Activated CD8-positive, alpha-beta memory T cell treated with anti-CD3 and anti-CD28 coated beads, Interleukin-2, amount 50 U/mL, for 4 hours (primary cell): ENCODE results near the gene CFAP100.

Experiments used
- DNase-seq: peaks from one replicate; pipeline ENCODE4 v3.0.0-alpha.2; 2020

The CFAP100 gene

DNA sequence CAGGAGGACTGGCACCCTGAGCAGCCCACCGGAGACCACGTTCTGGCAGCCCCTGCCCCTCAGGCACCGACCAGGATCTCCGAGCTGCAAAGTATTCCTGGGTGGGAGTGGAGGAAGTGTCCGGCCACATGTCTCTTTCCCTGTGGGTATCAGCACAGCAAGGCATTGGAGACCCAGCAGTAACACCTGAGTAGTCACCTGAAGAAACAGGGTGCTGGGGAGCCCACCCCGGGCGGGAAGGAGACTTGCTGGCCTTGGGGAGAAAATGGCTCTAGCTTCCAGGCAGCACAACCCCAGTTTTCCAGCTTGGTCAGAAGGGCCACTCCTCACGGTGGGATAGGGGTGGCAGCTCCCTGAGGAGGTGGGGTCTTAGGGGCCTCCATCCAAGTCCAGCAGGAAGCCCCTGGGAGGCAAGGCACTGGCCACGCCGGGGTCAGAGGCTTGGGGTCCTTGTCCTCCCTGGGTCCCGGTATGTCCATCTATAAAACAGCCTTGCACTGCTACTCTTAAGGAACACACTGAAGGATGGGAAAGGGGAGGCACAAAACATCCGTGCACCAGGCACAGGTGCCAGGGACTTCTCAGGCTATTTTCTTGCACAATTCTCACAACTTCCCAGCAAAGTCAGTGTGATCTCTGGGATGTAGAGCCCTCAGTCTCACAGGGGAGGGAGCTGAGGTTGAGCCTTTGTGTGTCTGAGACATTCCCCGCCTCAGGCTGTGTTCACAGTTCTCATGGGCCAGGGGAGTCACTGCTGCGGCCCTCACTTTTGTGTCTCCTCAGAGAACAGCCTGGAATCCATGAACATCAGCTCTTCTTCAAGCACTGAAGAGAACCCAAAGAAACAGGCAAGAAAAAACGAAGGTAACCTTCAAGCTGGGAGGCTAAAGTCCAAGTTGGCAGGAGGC, 11.9 kb downstream of the CFAP100 start:
- DNase-seq, result no peak

DNA sequence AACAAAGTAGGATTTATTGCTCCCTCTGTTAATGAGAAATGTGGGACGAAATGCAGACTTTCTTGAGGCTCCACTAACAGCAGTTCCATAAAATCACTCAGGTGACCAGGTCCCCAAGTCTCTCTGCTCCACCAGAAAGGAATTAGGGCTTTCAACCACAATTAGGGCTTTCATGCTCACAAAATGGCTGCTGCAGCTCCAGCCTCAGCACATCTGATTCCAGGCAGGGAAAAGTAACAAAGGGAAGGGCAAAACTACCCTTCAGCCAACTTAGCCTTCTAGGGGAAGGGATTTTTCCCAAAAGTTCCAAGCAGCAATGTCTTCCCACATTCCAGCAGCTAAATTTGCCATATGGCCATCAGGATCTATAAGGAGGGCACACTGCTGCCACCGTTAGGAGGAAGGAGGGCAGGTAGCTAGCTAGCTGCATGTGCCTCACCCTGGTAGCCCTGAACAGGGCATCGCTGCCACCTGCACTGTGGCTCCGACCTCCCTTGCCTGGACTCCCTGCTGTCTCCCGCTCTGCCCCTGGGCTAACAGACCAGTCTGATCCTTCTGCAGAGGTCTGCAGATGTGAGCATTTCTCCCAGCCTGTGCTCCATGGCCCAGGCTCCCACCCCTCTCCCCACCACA, 12.8 kb downstream of the CFAP100 start:
- DNase-seq, result no peak

DNA sequence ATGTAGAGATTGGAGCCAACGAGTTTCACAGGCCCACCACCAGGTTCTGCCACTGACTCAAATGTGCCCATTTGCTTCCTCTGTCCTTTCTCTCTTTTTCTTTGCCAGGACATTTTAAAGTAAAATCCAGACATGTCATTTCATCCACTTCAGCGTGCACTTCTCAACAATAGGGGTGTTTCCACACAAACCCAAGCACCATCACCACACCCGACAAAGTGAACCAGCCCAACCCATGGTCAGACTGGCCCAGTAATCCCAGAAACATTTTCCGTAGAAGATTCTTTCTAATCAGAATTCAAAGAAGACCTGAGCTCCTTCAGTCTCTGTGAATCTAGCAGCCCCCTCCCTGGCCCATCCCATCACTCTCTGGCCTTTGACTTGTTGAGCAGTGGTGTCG, 13.4 kb downstream of the CFAP100 start:
- DNase-seq, result no peak

DNA sequence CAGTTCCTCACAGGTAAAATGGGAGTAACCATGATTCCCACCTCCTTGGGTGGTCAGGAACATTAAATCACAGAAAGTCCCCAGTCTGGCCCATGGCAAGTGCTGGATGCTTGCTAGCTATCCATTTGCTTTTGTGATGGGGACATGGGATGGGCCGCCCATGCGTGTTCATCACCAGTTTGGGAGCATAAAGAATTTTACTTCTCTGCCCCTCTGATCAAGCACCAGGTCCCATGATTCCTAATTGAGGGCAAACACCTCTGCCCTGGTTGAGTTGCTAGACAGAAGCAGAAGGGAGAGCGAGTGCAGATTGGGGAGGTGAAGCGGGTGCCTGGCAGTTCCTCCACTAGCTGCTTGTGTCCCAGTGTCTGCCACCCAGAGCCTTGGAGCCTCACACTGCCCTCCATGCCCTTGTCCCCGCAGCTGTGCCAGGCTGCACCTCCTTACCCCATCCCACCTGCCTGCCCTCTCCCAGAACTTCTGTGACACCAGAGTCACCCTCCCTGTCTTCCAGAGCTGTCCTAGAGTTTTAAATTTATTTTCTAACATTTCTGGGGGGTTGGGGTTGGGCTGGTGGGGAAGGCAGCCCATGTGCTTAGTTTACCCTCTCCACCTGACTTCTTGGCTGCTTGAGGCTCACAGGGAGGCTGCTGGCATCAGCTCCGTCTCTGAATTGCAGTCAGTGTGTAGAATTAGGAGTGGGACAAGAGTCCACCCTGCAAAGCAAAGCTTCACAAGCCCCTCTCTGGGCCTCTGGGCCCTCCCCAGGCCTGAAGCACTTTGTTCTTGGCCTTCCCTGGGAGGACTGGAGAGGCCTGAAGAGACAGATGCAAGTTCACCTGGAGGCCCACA, 18.4 kb downstream of the CFAP100 start:
- DNase-seq, result no peak

DNA sequence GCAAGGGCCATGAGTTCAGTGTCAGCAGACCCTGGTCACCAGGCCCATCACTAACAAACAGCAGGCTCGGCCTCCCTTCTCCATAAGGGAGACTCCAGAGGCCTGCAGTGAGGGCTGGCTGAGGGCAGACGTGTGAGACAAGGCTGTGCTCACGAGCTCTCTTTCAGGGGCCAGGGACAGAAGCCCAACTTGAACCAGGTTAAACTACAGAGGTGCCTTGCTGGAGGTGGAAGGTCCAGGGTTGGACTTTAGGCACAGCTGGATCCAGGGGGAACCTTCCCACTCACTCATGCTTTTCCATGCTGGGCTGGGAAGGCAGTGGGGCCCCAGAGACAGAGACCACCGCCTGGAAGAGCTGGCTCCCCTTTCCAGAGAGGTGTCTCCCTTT, 19.0 kb downstream of the CFAP100 start:
- DNase-seq, result no peak

DNA sequence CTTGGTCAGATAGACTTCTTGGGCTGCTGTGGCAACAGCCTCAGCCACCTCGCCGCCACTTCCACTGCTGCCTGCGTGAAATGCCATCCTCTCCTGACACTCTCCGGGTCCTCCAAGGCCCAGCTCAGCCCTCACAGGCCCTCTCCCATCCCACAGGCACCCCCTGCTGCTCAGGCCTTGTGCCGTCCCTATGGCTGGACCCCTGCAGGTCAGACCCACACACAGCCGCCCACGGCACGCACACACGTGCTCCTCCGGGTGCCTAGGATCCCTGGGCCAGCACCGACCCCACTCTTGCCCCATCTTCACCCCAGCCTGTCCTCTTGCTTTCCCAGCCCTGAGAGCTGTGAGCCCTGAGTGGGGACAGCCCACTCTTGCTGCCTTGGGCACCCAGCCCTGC, 19.7 kb downstream of the CFAP100 start:
- no peak for DNase-seq

DNA sequence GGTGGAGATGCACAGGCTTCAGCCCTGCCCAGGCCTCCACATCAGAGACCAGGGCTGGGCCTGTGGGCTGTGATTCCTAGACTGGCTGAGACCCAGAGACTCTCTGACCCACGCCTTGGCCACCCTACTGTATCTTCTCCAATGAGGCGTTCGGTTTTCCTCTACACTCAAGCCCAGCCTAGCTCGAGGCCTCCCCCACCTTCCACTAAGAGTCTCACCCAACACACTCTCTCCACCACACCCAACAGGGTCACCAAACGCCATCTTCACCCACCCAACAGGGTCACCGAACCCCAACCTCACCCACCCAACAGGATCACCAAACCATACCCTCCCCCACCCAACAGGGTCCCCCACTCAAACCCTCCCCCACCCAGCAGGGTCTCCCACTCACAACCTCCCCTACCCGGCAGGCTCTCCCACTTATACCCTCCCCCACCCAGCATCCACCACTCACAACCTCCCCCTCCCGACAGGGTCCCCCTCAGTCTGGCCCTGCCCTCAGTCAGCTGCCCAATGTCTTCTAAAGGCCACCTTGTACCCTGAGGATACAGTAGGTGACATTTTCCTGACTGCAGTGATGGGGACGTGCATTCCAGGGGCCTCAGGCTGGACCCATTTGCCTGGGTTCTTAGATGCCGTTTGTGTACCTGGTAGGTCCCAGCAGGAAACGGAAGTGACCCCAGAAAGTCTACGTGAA, 20.4 kb downstream of the CFAP100 start:
- no peak for DNase-seq

DNA sequence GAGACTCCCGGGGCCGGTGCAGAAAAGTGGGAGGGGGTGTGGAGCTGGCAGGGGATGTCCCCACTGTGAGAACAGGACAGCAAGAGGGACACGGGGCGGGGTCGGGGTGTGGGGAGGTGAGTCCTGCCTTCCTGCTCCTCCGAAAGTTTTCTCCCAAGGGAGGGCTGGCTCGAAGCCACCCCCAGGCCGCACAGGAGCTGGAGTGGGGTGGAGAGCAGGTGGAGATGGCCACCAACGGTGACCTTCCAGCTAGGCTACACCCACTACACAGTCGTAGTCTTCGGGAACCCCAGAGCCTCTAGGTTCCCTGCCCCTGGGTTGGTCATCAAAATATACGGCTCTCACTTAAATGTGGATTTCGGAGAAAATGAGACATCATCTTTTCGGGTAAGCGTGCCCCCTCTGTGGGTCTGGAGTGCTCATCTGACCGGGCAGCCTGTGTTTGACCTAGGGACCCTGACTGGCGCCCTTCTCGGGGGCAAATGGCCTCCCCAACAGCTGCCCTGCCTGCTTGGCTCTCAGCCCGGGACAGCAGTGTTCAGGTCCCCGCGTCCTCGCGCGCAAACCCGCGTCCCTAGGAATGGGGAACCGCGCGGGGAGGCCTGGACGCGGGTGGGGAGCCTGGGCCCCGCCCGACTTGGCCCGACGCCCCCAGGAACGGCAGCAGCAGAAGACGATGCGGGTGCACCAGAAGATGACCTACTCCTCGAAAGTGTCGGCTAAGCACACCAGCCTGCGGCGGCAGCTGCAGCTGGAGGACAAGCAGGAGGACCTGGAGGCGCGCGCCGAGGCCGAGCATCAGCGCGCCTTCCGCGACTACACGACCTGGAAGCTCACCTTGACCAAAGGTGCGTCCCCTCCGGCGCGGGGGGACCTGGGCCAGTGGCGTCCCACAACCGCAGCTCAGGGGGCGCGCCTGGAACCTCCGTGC, 21.2 kb downstream of the CFAP100 start:
- DNase-seq, result no peak

DNA sequence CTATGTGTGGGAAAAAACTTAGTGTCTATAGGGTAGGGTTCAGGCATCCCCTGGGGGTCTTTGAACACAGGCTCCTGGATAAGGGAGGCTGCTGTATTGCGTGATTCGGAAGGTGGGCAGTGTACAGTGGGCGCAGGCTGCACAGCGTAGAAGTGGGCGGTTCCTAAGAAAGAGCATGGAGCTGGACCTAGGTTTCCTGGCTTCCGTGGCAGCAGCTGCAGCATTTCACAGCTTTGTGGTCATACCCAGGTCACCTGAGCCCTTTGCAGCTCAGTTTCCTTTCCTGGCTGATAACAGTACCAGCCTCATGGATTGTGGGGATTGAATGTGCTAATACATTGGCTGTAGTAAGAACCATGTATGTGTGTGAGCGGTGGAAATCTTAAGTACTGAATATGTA, 22.2 kb downstream of the CFAP100 start:
- no peak for DNase-seq

DNA sequence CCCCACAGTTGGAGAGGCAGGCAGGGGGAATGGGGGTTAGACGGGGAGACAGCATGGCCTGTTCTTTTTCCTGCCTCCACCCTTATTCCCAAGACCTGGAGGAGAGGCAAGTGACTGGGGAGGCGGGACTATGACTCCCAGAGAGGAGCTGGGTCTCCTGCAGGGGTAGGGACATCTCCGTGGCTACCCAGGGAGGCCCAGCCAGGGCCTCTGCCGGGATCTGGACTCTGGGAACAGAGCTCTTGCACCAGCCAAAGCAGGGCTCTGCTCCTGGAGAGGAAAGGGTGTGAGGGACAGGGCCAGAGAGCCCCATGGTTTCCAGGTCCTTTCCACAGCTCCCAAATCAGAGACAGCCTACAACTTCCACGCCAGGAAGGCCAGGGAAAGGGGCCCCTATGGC, 22.8 kb downstream of the CFAP100 start:
- no peak for DNase-seq

DNA sequence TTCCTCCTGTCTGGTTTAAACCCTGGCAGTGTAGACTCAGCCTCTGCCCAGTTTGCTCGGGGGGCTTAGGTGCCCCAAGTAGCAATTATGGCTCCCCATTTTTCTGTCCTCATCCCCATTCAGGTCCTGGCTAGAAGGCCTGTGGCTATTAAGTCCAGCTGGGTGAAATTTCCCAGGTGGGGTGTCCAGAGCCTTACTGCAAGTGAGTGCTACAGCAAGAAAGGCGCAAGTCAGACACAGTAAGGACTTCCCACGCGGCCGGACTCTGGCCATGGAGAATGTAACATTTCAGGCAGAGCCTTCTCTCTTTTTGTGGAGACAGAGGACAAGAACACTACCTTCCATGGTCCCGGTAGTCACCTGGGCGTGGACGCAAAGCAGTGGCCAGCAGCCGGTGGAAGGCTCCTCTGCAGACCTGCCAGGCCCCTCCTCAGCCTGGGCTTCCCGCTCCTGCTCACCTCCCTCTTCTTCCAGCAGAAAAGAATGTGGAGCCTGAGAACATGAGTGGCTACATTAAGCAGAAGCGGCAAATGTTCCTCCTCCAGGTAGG, 23.3 kb downstream of the CFAP100 start:
- DNase-seq, result peak; percentile 5

DNA sequence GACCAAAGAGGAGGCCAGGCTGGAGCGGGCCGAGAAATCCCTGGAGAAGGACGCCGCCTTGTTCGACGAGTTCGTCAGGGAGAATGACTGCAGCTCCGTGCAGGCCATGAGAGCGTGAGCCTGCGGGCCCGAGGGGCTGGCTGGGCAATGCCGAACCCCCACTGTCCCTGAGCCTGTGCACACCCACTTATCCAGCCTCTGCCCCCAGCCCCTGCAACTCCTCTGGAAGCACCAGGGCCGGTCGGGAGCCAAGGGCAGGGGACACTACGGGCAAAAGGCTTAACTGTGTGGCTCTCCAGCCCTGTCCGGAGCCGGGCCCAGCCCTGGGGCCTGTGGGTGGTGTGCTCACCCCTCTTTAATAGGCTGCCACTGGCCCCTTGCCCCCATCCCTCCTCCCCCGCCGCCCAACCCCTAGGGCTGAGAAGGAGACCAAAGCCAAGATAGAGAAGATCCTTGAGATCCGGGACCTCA, 24.0 kb downstream of the CFAP100 start:
- no peak for DNase-seq

DNA sequence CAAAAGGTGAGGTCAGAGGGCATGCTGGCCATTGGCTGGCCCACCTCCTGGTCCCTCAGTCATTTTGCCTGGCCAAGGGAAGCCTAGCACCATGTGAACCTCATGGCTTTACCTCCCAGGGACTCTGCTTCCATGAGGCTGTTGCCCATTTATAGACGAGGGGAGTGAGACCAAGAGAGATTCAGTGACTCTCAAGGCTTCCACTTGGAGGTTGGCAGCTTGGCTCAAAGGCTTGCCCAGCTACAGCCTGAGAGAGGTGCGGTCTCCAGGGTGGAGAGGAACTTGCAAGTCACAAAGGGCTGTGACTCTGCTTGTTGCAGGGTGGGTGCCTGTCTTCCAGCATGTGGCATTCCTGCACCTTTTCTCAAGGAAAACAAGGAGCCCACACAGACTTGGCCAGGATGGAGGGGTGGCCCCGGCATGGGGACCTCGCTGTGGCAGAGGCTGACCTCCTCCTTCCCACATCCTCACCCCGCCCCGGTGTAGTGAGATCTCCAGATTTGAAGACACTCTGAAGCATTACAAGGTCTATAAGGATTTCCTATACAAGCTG, 24.5 kb downstream of the CFAP100 start:
- DNase-seq, result no peak

DNA sequence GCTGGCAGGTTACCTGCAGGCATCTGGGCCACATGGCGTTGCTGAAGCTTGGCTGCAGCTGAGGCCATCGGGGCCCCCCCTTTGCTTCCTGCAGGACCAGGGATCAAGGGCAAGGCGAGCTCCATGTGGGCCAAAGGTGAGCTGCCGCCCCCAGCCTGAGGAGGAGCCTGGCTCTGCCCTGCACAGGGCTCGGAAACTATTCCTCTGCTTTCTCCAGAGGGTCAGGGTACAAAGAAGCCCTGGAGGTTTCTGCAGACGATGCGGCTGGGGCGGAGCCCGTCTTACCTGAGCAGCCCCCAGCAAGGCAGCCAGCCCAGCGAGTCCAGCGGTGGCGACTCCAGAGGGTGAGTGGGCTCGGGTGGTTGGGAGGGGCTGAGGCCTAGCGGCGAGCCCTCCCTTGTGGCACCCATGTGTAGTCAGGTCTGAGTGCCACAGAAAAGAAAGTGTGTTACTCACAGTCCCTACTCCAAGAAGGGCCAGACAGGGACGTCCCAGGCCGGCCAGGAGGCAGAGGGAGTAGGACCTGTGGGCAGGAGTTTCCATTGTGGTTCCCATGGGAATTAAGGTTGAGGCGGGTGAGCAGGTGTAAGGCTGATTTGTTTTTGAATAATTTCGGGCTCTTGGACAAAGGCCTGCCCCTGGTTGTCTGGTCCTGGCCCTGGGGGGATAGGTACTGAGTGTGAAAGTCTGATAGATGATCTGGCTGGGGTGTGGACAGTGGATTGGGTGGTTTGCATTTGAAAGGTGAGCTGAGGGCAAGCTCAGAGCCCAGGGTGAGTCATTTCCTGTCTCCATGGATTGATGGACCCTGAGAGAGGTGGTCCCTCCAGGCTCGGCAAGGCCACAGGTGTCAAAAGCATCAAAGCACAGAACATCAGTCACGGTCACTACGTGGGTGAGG, 25.4 kb downstream of the CFAP100 start:
- no peak for DNase-seq

DNA sequence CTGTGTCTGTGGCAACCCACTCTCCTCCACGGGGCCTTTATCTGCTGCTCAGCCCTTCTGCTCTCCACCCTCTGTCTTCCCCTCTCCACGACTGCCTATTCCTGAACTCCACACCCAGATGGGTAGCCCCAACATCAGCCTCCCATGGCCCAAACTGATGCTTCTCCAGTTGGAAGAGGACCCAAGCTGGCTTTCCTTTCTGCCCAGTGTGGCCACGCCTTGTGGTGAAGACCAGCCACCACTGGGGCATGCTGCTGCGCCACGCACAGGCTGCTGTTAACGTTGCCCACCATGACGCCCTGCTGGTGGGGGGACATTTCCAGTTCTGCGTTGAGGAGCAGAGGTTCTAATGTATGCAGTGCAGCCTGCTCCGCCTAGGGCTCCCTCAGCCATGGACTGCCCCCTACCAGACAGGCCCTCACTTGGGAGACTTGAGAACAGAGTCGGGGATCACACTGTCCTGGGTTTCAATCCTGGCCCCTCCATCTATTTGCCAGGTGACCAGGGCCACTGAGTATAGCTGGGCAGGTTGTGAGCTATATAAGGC, 26.9 kb downstream of the CFAP100 start:
- no peak for DNase-seq

DNA sequence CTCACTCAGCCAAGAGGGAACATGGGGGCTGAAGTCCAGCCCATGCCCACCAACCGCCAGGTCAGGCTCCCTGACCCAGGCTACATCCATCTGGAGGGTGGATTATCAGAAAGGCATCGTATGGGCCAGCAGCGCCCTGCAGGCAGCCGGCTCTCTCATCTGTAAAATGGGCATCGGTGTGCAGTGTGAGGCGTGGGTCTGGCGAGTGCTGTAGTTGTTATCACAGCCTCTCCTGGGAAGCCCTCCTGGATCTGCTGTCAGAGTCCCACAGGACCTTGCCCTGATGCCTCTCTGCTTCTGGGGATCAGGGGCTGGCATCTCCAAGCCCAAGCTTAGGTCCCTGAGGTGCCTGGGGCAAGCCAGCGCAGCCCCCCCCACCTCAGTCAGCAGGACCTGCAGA, 27.4 kb downstream of the CFAP100 start:
- no peak for DNase-seq

DNA sequence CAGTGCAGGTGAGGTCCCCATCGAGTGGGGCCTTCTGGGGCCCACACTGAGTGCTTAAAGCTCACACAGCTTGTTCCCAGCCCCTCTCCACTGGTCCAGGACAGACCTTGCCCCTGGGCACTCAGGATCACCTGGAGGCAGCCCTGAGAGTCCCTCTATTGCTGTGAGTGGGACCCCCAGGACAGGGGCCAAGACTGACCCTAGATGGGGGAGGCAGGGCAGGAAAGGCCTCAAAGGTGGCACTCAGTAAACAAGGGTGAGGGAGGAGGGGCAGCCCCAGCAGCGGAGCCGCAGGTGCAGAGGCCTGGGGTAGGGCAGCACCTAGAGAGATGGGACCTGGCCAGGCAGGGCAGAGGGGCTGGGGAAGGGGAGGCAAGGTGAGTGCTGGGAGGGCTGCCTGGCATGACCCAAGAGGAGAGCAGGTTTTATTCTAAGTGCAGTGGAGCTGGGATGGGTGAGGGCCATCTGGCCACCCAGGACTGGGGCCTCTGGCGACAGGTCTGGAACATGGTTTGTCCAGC, 27.9 kb downstream of the CFAP100 start:
- no peak for DNase-seq

DNA sequence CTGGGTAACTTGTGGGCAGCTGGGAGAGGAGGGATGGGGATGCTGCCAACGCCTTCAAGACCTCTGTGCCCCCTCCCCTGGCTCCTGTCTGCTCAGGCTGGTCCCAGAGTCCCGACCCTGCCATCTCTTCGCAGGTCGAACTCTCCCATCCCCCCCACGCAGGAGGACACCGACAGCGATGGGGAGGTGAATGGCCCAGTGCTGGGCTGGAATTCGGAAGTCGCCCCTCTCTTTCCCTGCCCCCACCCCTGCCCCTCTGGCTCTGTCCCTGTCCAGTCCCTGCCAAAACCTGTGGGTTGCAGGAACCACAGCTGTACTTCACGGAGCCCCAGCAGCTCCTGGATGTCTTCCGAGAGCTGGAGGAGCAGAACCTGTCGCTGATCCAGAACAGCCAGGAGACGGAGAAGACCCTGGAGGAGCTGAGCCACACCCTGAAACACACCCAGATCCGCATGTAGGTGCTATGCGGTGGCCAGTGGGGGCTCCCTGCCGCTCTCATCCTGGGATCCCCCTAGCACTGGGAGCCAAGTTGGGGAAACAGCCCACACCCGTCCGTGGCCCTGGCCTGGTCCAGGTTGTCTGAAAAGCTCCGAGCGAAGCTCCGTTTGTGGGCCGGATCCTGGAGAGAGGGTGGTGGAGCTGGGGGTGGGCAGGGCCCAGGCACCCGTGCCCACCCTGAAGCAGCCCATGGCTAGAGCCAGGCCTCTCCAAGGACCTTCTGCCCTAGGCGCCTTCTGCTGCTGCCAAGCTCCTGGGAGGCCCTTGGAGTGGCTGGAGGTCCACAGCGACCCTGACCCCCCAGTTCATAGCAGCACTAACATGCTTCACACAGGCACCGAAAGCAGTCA, 28.7 kb downstream of the CFAP100 start:
- no peak for DNase-seq
